ENCODE measurements around the gene TMEM270.

- TF ChIP-seq EP300 (IDR thresholded peaks at IDR 0.05) (no peak), CTCF (IDR thresholded peaks at IDR 0.05) (no peak)
Observed at GRCh38 chr7:73881352-73882046, 20.5 kb downstream of the TMEM270 start.
